Left renal cortex interstitium (tissue), 4 donors: ENCODE results near the gene PIK3R1. TPM values are rescaled to one million over a fixed set of nuclear protein-coding genes. Genes with fewer than 3 reads are reported as not detected.

Source experiments
- DNase-seq, 4 donors: peaks; one replicate each; pipeline ENCODE4 v3.0.0-alpha.2; 2013; ENCODE audit warnings: low read depth in 4 of 4, low spot score in 2 of 4, missing footprints in 1 of 4
- polyA plus RNA-seq, 4 donors: library from polyadenylated mRNA; unstranded; fragments of 120-200 nt; gene quantifications; one replicate each; pipeline ENCODE4 v1.2.1, GENCODE V29; 2013; ENCODE audit not compliant: insufficient read length in 4 of 4

PIK3R1 gene
- polyA plus RNA-seq, 4 donors = 69.2 to 86.2 (median 77.9) TPM

GRCh38 chr5:68345171-68345570, 129.6 kb downstream of the PIK3R1 start:
- no peak for DNase-seq

GRCh38 chr5:68345582-68345981, 130.0 kb downstream of the PIK3R1 start:
- no peak for DNase-seq

GRCh38 chr5:68347536-68347935, 132.0 kb downstream of the PIK3R1 start:
- no peak for DNase-seq

GRCh38 chr5:68348447-68349222, 133.1 kb downstream of the PIK3R1 start:
- no peak for DNase-seq

GRCh38 chr5:68350176-68350575, 134.6 kb downstream of the PIK3R1 start:
- DNase-seq = no peak
